Left ventricle myocardium superior (tissue), 1 donor: ENCODE data around the gene CFTR. TPM values are rescaled to one million over a fixed set of nuclear protein-coding genes. Genes with fewer than 3 reads are reported as not detected.
"Not testable (repeated sequence)": the region's sequence is repeated elsewhere in the genome, so short reads cannot be mapped to it uniquely, and the experiment has no call there.

Source experiments
- ATAC-seq: fragments of 200-7000 bp; cut with Tn5 transposase; one replicate; pipeline ENCODE4 v1.9.1; 2020; ENCODE audit warnings: mild to moderate bottlenecking, moderate library complexity
- DNase-seq: peaks from one replicate; pipeline ENCODE4 v3.0.0-alpha.2; 2020
- intact Hi-C: fragments of 100-400 bp; cut with micrococcal nuclease; formaldehyde crosslinking; loops from one replicate; pipeline ENCODE4 v1.11.0; 2022
- long read RNA-seq: library from polyadenylated mRNA; unstranded; transcript quantifications from one replicate; pipeline ENCODE4 v2.0.0, GENCODE V29; 2021
- total RNA-seq: library from RNA; stranded (reverse); fragmentation: NEBNext Ultra II Directional; extraction: Animal tissue kit (Norgen Biotek cat#: 25700); gene quantifications from one replicate; pipeline ENCODE4 v1.2.1, GENCODE V29; 2021
- donor health status: DM: no; HTN: yes; CAD: no; lungs with severe emphysema.

The CFTR gene
- total RNA-seq: 3.0 TPM
- long read RNA-seq, partial matches to known transcripts: 0 of 1 reads
- long read RNA-seq, other reads (novel, unspliced or antisense): 1 of 1 reads

DNA sequence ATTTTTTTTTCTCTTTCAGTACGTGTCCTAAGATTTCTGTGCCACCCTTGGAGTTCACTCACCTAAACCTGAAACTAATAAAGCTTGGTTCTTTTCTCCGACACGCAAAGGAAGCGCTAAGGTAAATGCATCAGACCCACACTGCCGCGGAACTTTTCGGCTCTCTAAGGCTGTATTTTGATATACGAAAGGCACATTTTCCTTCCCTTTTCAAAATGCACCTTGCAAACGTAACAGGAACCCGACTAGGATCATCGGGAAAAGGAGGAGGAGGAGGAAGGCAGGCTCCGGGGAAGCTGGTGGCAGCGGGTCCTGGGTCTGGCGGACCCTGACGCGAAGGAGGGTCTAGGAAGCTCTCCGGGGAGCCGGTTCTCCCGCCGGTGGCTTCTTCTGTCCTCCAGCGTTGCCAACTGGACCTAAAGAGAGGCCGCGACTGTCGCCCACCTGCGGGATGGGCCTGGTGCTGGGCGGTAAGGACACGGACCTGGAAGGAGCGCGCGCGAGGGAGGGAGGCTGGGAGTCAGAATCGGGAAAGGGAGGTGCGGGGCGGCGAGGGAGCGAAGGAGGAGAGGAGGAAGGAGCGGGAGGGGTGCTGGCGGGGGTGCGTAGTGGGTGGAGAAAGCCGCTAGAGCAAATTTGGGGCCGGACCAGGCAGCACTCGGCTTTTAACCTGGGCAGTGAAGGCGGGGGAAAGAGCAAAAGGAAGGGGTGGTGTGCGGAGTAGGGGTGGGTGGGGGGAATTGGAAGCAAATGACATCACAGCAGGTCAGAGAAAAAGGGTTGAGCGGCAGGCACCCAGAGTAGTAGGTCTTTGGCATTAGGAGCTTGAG, at the start of gene CFTR:
Gene CFTR (plus strand): TSS at position 801 of the 830 bp plus-strand sequence. CDS start 70 bp downstream, outside the sequence.
- intact Hi-C loops: no loop called here
- peak; percentile 34 for DNase-seq
- ATAC-seq: peak; percentile 64

DNA sequence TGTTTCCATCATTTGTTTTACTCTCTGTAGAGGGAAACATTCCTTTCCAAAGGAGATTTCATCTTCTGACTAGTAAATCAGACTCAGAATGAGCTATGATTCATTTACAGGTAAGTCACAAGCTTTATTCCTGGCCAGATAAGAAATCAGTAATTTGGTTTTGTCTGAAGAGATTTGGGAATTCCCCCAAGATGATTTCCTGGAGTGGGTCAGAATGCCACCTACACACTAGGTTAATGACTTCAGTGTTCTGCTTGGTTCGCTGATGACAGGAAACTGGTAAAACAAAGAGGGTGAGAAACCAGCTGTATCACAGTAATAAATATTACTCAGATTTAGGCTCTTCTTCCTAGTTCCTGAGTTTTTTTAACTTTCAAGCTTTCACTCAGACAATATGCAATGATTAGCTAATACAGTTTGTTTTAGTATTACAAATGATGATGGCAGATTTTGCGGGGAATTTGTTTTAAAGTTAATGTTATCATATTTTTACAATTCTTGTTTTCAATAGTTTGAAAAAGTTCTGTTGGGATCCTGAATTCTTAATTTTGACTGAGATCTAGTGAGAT, 44.3 kb upstream of the CFTR start:
- DNase-seq (no peak), ATAC-seq (no peak)
- intact Hi-C loops: no loop called here

GRCh38 chr7:117444646-117445045, 35.2 kb upstream of the CFTR start:
- DNase-seq (no peak), ATAC-seq (no peak)

GRCh38 chr7:117445206-117445605, 34.6 kb upstream of the CFTR start:
- no peak for ATAC-seq

More at GRCh38 chr7:117444646-117445045, 35.2 kb upstream of the CFTR start:
- intact Hi-C loops: no loop called here

GRCh38 chr7:117446220-117446815, 33.5 kb upstream of the CFTR start:
- DNase-seq: no peak
- ATAC-seq: no peak
- intact Hi-C loops: no loop called here

More at GRCh38 chr7:117445206-117445605, 34.6 kb upstream of the CFTR start:
- DNase-seq: no peak
- intact Hi-C loops: no loop called here

DNA sequence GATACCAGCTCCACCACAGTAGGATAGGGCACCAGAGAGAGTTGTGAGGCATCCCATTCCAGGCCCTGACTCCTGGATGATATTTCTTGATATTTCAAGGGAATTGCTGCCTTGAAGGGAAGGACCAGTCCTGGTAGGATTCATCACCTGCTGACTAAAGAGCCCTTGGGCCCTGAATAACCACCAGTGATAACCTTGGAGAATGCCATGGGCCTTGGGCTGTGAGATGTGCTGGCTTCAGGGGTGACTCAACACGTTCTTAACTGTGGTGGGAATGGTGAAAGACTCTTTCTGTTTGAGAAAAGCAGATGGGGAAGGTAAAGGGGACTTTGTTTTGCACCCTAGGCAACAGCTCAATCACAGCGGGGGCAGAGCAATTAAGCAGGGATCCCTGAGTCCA, 31.2 kb upstream of the CFTR start:
- no peak for ATAC-seq
- intact Hi-C loops: no loop called here
- no peak for DNase-seq

GRCh38 chr7:117458977-117459583, 20.7 kb upstream of the CFTR start:
- intact Hi-C loops: no loop called here
- DNase-seq (no peak), ATAC-seq (no peak)

GRCh38 chr7:117459735-117460134, 20.1 kb upstream of the CFTR start:
- intact Hi-C loops: no loop called here
- no peak for DNase-seq
- no peak for ATAC-seq

DNA sequence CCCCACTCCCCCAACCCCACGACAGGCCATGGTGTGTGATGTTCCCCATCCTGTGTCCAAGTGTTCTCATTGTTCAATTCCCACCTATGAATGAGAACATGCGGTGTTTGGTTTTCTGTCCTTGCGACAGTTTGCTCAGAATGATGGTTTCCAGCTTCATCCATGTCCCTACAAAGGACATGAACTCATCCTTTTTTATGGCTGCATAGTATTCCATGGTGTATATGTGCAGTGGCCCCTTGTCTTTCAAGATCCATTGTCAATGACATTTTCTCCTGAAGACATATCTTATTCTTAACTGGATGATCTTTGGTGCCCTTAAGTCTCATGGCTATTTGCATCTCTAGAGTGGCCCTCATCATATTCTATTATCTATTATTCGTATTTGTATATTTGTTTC, 19.0 kb upstream of the CFTR start:
- ATAC-seq, DNase-seq, intact Hi-C loops: not testable (repeated sequence)

DNA sequence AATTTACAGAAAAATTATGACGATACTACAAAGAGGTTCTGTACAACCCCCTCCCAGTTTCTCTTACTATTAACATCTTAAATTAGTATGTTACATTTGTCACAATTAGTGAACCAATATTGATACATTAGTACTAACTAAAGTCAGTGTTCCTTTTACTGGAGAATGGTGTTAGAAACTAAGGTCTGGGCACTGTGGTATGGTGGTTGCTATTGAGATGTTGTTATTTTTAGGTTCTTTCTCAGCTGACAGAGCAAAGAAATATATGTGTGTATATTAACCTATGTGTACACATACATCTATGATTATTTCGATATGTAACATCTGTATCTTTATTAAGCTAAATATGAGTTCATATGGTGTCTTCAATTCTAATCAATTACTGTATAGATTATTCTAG, 11.7 kb upstream of the CFTR start:
- intact Hi-C loops: no loop called here
- no peak for ATAC-seq
- no peak for DNase-seq

GRCh38 chr7:117470777-117471176, 9.0 kb upstream of the CFTR start:
- DNase-seq: peak; percentile 82
- ATAC-seq: peak; percentile 89
- intact Hi-C loops: no loop called here

DNA sequence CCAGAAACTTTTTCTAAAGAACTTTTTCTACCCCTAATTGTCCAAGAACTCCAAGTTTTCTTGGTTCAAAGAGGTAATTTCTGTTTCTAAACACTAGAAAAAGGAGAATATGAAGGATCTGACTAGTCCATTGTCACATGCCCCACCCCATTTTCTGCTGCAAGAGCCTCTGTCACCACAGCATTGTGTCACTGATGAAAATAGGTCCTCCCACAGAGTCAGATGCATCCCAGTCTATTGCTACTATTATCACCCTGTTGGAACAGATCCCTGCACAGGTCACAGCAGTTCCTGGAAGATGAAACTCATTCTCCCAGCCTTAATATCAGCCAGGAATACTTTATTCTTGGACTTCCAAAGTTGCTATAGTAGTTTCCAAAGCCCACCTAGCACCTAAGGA, 7.5 kb upstream of the CFTR start:
- DNase-seq (no peak), ATAC-seq (peak; percentile 97)
- intact Hi-C loops: no loop called here

GRCh38 chr7:117476557-117477215, 3.1 kb upstream of the CFTR start:
- no peak for DNase-seq
- intact Hi-C loops: no loop called here
- ATAC-seq: no peak

DNA sequence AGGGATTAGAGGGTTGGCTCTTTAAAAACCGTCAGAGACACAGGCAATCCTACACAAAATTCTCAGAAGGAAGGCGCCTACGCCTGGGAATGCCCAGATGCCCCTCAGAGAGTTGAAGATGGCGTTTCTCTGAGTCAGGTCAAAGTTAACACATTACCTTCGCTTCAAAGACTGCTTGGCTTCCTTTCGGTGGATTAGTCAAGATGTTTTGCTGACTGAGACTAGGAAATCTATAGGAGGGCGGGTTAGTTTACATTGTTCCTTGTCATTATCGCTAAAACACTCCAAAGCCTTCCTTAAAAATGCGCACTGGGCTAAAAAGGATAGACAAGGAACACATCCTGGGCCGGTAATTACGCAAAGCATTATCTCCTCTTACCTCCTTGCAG, 995 bp upstream of the CFTR start:
- no peak for DNase-seq
- no peak for ATAC-seq
- intact Hi-C loops: no loop called here

- DNase-seq (peak; percentile 3), ATAC-seq (no peak)
- intact Hi-C loops: no loop called here
Observed at GRCh38 chr7:117480055-117480362, 184 bp downstream of the CFTR start.

GRCh38 chr7:117480978-117481377, 1.2 kb downstream of the CFTR start:
- intact Hi-C loops: no loop called here
- no peak for ATAC-seq
- no peak for DNase-seq

GRCh38 chr7:117485118-117485620, 5.3 kb downstream of the CFTR start:
- intact Hi-C loops: no loop called here
- ATAC-seq (no peak), DNase-seq (no peak)

DNA sequence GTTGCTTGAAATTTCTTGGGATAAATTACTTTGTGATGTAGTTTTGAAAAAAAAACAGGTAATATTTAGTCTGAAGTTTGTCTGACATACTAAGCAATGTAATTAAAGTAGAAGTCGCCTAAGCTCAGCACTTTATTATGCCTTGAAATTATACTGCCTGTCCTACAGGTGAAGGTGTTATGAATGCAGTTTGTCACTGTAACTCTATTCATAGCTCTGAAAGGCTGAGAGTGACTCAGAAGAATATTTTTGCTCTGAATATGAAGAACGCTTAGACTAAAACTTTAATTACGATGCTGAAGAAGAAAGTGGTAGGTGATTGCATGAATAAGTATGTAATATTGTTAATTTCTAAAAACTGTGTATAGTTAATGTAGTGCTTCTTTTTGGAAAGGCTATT, 9.2 kb downstream of the CFTR start:
- no peak for DNase-seq
- intact Hi-C loops: no loop called here

DNA sequence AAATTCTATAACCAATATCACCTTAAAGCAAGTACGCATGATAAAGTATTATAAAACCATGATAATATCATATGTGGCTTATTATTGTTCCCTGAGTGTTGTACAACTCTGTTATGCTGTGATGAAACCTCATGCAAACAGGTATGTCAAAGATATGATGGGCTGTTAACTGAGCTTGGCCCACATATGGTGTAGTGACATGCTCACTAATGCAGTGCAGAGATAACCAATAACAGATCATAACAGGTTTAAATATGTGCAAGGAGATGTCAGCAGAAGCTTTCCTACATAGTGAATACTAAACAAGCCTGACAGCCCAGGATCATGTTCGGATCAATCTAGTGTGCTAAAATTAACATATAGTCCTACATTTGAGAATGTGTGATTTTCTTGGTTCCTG, 9.6 kb downstream of the CFTR start:
- ATAC-seq (no peak), DNase-seq (no peak)
- intact Hi-C loops: no loop called here

More for the DNA sequence above, 9.2 kb downstream of the CFTR start:
- no peak for ATAC-seq
